Subcutaneous abdominal adipose tissue (tissue), 5 donors: Measurements from ENCODE around the gene SNAP29.

Experiments
- H3K27ac ChIP-seq: one replicate; pipeline ENCODE4 v1.7.0; 2013; ENCODE audit warnings: low read depth, mild to moderate bottlenecking, inconsistent platforms, low read length, moderate library complexity
- H3K27me3 ChIP-seq, 5 donors: one replicate each; pipeline ENCODE4 v1.7.0; 2013; ENCODE audit warnings: low read length in 5 of 5, inconsistent platforms in 1 of 5; ENCODE audit not compliant: control insufficient read depth in 5 of 5, insufficient read depth in 4 of 5
- H3K36me3 ChIP-seq, 5 donors: one replicate each; pipeline ENCODE4 v1.7.0; 2013; ENCODE audit warnings: low read length in 5 of 5; ENCODE audit not compliant: control insufficient read depth in 5 of 5, insufficient read depth in 5 of 5
- H3K4me1 ChIP-seq, 5 donors: one replicate each; pipeline ENCODE4 v1.7.0; 2013; ENCODE audit warnings: low read length in 5 of 5, mild to moderate bottlenecking in 3 of 5, moderate library complexity in 1 of 5; ENCODE audit not compliant: control insufficient read depth in 5 of 5, insufficient read depth in 5 of 5
- H3K4me3 ChIP-seq, 5 donors: one replicate each; pipeline ENCODE4 v1.7.0; 2013; ENCODE audit warnings: low read length in 5 of 5, low read depth in 1 of 5
- H3K9ac ChIP-seq, 5 donors: one replicate each; pipeline ENCODE4 v1.7.0; 2013; ENCODE audit warnings: low read length in 5 of 5, mild to moderate bottlenecking in 4 of 5, moderate library complexity in 3 of 5
- H3K9me3 ChIP-seq, 5 donors: one replicate each; pipeline ENCODE4 v1.7.0; 2013; ENCODE audit warnings: low read length in 5 of 5; ENCODE audit not compliant: control insufficient read depth in 5 of 5
- donor health status: healthy.
- donor health status: healthy.
- donor health status: healthy.
- donor health status: healthy.
- donor health status: healthy.

Gene SNAP29

DNA sequence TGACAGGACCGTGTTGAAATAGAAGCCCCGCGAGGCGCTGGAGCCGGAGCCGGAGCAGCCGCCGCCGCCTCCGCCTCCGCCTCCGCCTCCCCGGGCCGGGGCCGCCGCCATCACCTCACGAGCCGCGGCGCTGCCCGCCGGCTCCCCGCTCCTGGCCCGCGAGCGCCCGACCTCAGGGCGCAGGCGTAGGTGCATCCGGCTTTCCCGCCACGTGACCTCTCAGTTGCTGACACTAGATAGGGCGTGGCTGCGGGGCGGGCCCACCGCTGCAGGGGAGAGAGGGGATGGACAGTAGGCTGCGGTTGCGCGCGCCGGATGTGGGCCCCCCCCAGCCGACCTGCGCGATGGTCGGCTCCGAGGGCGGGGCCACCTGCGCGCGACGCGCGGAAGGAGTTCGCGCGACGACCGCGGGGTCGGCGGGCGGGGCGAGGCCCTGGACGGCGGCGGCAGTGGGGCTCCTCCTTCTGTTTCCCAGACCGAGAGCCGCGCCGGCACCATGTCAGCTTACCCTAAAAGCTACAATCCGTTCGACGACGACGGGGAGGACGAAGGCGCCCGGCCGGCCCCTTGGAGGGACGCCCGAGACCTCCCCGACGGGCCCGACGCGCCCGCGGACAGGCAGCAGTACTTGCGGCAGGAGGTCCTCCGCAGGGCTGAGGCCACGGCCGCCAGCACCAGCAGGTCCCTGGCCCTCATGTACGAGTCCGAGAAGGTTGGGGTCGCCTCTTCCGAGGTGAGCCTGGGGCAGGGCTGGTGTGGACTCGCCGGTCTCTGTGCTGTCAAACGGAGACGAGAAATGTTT lies at the start of gene SNAP29, which contains the start of gene PI4KA:
TSS of gene SNAP29 (plus strand) at position 393 of the 802 bp plus-strand sequence. CDS start at position 497, 104 bp downstream.
TSS of gene PI4KA (minus strand) at position 197 of the 802 bp plus-strand sequence. CDS start at position 111, 86 bp downstream.
- peaks cover under 1 to 7% (median 2%) of the 10 kb centered on the region in 5 donors for H3K36me3 ChIP-seq
- peak within 1 kb of the TSS; percentile 80 for H3K27ac ChIP-seq
- H3K4me1 ChIP-seq, result peaks cover 6 to 51% (median 38%) of the 10 kb centered on the region in 5 donors
- peak within 1 kb of the TSS; percentile 83 to 91 (median 88) for H3K4me3 ChIP-seq
- H3K27me3 ChIP-seq, result no peaks in the 10 kb centered on the region
- peak within 1 kb of the TSS; percentile 66 to 93 (median 82) for H3K9ac ChIP-seq
- H3K9me3 ChIP-seq, result no peaks in the 10 kb centered on the region

DNA sequence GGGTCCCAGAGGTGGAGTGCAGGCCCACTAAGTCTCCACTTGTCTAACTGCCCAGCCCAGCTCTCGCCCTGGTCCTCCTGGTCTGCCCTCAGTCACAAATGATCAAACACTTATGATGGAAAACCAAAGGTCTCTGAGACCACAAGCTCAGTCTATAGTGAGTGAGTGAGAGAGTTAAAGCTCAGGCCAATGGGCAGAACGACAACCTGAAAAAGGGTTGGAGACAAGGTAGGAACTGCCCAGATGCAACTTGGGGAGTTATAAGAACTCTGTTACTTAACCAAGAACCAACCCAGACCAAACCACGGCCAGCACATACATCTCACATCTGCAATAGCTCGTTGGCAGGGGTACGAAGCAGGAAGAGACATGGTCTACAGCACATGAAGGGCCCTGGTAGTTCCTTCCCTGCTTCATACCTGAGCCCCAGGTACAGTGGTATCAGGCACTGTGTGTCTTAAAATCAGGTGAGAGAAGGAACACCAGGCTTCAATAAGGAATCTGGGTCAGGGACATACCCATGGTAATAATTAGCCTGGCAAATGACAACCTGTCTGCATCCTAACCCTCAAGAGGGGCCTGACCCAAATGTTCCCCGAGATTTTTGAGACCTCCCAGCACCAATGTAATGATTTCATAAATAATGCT lies 49.1 kb upstream of the SNAP29 start:
- H3K36me3 ChIP-seq, result peaks cover 4 to 84% (median 71%) of the 10 kb centered on the region in 5 donors
- H3K9ac ChIP-seq, result no peak overlapping the region
- no peak overlapping the region for H3K27ac ChIP-seq
- no peaks in the 10 kb centered on the region for H3K27me3 ChIP-seq
- H3K4me3 ChIP-seq, result no peak overlapping the region
- H3K9me3 ChIP-seq, result no peaks in the 10 kb centered on the region
- H3K4me1 ChIP-seq, result no peaks in the 10 kb centered on the region

DNA sequence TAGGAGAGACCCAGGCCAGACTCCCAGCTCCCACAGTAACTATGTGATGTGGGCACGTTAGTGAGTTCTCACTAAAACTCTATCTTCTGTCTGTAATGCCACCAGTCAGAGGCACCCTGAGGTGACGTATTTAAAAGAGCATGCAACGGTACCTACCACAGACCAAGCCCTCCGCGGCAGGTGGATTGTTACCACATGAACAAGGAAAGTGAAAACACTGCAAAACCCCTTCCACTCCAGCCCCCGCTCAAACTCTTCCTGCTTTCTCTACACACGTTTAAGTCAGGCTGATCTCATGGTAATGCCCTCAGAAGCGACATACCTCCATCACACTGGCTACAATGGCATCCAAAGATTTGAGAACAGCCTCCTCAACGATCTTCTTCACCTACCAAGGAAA lies 48.2 kb upstream of the SNAP29 start:
- H3K27ac ChIP-seq, result no peak overlapping the region
- no peaks in the 10 kb centered on the region for H3K27me3 ChIP-seq
- no peak overlapping the region for H3K9ac ChIP-seq
- H3K9me3 ChIP-seq, result no peaks in the 10 kb centered on the region
- H3K4me3 ChIP-seq, result no peak overlapping the region
- no peaks in the 10 kb centered on the region for H3K4me1 ChIP-seq
- H3K36me3 ChIP-seq, result peaks cover 4 to 79% (median 67%) of the 10 kb centered on the region in 5 donors

DNA sequence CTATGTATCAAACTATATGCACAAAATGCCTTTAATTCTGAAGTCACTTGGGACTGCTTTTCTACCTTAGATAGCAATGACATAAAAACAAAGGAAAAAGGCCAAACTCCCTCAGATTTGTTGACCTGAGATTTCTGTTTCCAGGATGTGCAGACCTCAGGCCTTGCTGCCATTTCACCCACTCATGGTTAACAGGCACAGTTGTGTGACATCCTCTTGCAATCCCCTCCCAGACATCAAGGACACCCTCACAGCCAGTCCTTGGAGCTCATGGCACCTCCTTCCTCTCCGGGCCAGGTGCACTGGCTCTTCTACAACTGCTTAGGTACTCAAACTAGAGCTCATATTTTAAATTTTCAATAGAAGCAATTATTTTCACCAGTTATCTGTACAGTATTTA lies 47.6 kb upstream of the SNAP29 start:
- Histone ChIP-seq H3K36me3 (peaks cover 2 to 76% (median 63%) of the 10 kb centered on the region in 5 donors), H3K4me1 (no peaks in the 10 kb centered on the region), H3K9ac (no peak overlapping the region), H3K9me3 (no peaks in the 10 kb centered on the region), H3K27me3 (no peaks in the 10 kb centered on the region), H3K27ac (no peak overlapping the region), H3K4me3 (no peak overlapping the region)

DNA sequence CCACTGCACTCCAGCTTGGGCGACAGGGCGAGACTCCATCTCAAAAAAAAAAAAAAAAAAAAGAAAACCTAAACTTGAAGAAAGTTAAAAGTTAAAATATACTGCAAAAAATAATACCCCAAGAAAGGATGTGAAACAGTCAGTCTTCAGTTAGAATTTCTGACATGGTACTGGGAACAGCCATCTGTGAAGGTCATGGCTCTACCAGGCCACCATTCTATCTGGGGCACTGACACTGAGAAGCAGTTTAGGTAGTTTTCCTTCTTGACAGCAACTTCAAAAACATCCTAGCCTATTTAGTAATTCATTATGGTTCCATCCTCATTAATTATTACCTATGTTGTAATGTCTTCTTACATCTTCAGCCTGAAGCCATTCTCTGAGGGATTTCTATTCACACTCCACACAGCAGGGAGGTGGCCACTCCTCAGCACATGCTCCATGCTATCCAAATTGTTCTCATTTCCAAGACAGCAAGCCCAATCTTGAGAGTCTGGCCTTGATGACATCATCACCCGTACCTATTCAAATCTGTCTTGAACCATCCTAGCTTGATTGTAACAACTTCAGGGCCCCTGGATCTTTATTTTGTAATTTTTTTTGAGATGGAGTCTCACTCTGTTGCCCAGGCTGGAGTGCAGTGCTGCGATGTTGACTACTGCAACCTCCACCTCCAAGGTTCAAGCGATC lies 46.7 kb upstream of the SNAP29 start:
- peaks cover 2 to 76% (median 64%) of the 10 kb centered on the region in 5 donors for H3K36me3 ChIP-seq
- H3K9me3 ChIP-seq, result no peaks in the 10 kb centered on the region
- no peaks in the 10 kb centered on the region for H3K4me1 ChIP-seq
- no peaks in the 10 kb centered on the region for H3K27me3 ChIP-seq
- no peak overlapping the region for H3K4me3 ChIP-seq
- no peak overlapping the region for H3K27ac ChIP-seq
- H3K9ac ChIP-seq, result no peak overlapping the region

DNA sequence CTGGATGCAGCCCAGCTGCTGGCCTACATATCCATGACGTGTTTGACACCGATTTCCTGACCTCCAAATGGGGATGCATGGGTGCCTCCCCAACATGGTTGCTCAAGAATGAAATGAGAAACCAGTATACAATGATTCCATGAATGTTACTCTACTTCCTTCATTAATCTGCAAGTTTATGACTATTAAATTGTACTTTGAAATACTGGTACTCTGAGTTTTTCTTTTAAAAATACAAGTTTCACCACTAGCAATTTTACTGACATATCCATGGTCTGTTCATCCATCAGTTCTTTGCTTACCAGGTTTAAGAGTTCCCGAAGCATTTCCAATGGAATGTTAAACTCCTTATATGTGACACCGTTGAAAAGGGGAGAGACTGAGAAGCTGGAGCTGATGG lies 45.8 kb upstream of the SNAP29 start:
- H3K36me3 ChIP-seq, result peaks cover 2 to 75% (median 67%) of the 10 kb centered on the region in 5 donors

DNA sequence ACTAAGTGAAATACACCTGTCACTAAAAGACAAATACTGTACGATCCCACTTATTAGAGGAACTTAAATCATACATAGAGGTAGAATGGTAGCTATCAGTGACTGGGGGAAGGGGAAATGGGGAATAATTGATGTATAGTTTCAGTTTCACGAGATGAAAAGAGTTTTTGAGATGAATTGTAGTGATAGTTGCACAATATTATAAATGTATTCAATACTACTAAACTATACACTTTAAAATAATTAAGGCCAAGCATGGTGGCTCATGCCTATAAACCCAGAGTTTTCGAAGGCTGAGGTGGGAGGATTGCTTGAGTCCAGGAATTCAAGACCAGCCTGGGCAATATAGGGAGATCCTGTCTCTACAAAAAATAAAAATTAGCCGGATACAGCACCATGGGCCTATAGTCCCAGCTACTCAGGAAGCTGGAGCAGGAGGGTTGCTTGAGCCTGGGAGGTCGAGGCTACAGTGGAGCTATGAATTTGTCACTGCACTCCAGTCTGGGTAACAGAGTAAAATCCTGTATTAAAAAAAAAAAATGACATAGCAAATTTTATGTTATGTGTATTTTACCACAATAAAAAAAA lies 44.5 kb upstream of the SNAP29 start:
- H3K27me3 ChIP-seq, result no peaks in the 10 kb centered on the region
- no peak overlapping the region for H3K27ac ChIP-seq
- H3K4me3 ChIP-seq, result no peak overlapping the region
- peaks cover 12 to 78% (median 73%) of the 10 kb centered on the region in 5 donors for H3K36me3 ChIP-seq
- H3K9me3 ChIP-seq, result no peaks in the 10 kb centered on the region
- H3K9ac ChIP-seq, result no peak overlapping the region
- no peaks in the 10 kb centered on the region for H3K4me1 ChIP-seq

More for the DNA sequence above, 45.8 kb upstream of the SNAP29 start:
- no peaks in the 10 kb centered on the region for H3K4me1 ChIP-seq
- H3K9me3 ChIP-seq, result no peaks in the 10 kb centered on the region
- no peak overlapping the region for H3K4me3 ChIP-seq
- no peaks in the 10 kb centered on the region for H3K27me3 ChIP-seq
- no peak overlapping the region for H3K9ac ChIP-seq
- H3K27ac ChIP-seq, result no peak overlapping the region

DNA sequence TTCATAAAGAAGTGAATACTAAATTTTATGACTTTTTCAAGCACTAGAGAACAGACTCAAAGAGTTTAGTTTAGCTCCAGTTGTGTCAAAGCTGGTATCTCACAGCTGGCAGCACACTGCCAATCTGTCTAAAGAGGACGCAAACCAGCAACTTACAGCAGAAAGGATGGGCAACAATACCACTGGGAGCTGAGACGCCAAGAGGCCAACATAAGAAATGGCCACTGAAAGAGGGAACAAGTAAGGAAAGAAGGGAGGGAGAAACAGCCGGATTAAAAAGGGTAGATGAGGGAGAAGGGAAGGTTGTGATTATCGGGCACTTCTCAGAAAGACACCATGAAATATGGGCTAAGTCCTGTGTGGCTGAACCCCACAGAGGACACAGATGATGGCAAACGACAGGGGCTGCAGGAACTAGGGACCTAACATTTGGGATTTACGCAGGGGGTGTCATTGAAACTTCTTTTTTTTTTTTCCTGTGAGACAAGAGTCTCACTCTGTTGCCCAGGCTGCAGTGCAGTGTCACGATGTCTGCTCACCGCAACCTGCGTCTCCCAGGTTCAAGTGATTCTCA lies 43.2 kb upstream of the SNAP29 start:
- H3K36me3 ChIP-seq, result peaks cover 16 to 78% (median 73%) of the 10 kb centered on the region in 5 donors
- no peak overlapping the region for H3K9ac ChIP-seq
- H3K27me3 ChIP-seq, result no peaks in the 10 kb centered on the region
- no peaks in the 10 kb centered on the region for H3K4me1 ChIP-seq
- no peaks in the 10 kb centered on the region for H3K9me3 ChIP-seq
- H3K4me3 ChIP-seq, result no peak overlapping the region
- no peak overlapping the region for H3K27ac ChIP-seq

DNA sequence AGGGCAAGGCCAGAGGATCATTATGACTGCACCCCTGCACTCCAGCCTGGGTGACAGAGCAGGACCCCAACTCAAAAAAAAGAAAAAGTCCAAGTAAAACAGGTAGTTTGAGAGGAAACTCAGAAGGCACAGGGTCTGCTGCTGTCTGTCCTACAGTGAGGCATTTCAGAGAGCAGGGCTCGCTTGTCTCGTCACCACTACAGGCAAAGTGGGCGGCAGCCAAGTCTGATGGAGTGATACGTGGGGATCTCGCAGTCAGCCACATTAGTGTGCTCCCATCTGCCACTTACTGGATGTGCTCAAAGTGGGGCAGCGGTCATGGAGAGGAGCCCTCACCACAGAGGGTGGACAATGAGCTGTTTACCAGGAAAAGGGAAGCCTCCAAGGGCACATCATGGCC lies 42.2 kb upstream of the SNAP29 start:
- no peaks in the 10 kb centered on the region for H3K27me3 ChIP-seq
- H3K9ac ChIP-seq, result no peak overlapping the region
- no peak overlapping the region for H3K27ac ChIP-seq
- peaks cover 16 to 75% (median 65%) of the 10 kb centered on the region in 5 donors for H3K36me3 ChIP-seq
- H3K4me1 ChIP-seq, result no peaks in the 10 kb centered on the region
- H3K9me3 ChIP-seq, result no peaks in the 10 kb centered on the region
- H3K4me3 ChIP-seq, result no peak overlapping the region
